Measurements from ENCODE around the gene GLOD4.

GLOD4 gene

DNA sequence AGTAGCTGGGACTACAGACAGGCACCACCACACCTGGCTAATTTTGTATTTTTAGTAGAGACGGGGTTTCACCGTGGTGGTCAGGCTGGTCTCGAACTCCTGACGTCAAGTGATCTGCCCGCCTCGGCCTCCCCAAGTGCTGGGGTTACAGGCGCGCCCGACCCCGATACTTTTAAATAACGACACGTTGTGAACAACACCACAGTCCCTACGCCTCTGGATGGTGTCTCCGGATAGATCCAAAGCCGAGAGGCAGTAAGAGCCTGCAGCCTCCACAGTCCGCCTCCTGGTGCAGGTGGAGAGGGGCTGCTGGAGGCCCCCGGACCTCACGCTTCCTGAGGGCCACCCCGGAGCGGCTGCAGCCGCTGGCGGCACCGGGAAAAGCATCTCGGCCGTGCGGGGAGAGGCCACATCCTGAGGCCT, 50.4 kb downstream of the GLOD4 start:
- no peak for DNase-seq
- Histone ChIP-seq H3K4me1 (ENCODE audit: control insufficient read depth, insufficient read depth, low read length, poor library complexity, severe bottlenecking) (peaks cover 8% of the 10 kb centered on the region), H3K9me3 (ENCODE audit: control insufficient read depth, low read length) (no peaks in the 10 kb centered on the region), H3K27me3 (replicated peaks; ENCODE audit: control insufficient read depth, insufficient read depth, low read length, poor library complexity, severe bottlenecking) (no peaks in the 10 kb centered on the region), H3K27ac (ENCODE audit: insufficient read depth, low read length, poor library complexity, severe bottlenecking) (no peak overlapping the region), H3K36me3 (ENCODE audit: control insufficient read depth, insufficient read depth, low read length) (no peaks in the 10 kb centered on the region), H3K4me3 (ENCODE audit: insufficient read depth, low read depth, low read length, poor library complexity, severe bottlenecking) (peak overlapping the region; percentile 61)

DNA sequence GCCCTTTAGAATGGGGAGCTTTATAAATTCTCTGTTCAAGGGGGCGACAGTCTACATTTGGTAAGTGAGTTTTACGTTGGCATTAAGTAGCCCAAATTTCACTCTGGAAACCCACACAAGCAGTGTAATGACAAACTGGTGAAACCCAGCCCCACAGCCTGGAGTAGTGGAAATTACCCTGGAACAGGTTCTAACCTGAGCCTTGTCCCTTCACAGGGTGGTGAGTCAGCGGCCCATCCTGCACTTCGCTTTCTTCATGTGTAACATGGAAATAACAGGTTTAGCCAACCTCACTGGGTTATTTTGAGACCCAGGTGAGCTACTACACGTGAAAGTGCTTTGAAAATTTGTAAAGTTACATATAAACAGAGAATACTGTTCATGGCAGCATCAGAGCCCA, 53.2 kb downstream of the GLOD4 start:
- Histone ChIP-seq H3K27me3 (replicated peaks; ENCODE audit: control insufficient read depth, insufficient read depth, low read length, poor library complexity, severe bottlenecking) (no peaks in the 10 kb centered on the region), H3K4me1 (ENCODE audit: control insufficient read depth, insufficient read depth, low read length, poor library complexity, severe bottlenecking) (peaks cover 8% of the 10 kb centered on the region), H3K36me3 (ENCODE audit: control insufficient read depth, insufficient read depth, low read length) (no peaks in the 10 kb centered on the region), H3K27ac (ENCODE audit: insufficient read depth, low read length, poor library complexity, severe bottlenecking) (no peak overlapping the region), H3K9me3 (ENCODE audit: control insufficient read depth, low read length) (no peaks in the 10 kb centered on the region), H3K4me3 (ENCODE audit: insufficient read depth, low read depth, low read length, poor library complexity, severe bottlenecking) (no peak overlapping the region)
- no peak for DNase-seq

DNA sequence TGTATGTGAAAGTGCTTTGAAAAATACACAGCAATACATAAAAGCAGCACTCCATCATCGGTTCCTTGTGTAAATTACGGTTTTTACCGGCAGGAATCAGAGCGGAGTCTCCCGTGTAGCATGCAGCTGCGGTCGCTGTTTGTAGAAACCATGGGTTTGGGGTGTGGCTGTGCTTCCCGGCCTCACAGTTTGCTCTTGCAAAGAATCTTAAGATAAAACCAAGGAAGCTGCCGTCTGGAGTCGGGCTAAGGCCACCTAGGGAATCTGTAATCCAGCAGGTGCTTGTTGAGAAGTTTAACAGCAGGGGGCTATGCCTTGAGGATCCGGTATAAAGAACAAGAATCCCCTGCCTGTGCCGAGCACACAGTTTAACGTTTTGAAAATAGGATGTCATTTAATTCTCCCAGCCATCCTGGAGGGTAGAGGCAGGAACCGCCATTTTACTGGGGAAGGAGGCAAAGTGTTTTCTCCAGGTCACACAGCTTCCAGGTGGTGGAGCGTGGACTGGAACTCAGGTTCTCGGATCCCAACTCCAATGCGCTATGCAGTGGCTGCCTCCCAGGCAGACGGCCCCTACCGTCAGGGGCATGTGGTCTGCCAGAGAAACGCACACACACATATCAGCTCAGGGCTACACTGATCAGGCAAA, 55.7 kb downstream of the GLOD4 start:
- H3K27ac ChIP-seq (ENCODE audit: insufficient read depth, low read length, poor library complexity, severe bottlenecking), result no peak overlapping the region
- no peak for DNase-seq
- no peaks in the 10 kb centered on the region for H3K27me3 ChIP-seq (replicated peaks; ENCODE audit: control insufficient read depth, insufficient read depth, low read length, poor library complexity, severe bottlenecking)
- H3K4me1 ChIP-seq (ENCODE audit: control insufficient read depth, insufficient read depth, low read length, poor library complexity, severe bottlenecking), result no peaks in the 10 kb centered on the region
- H3K9me3 ChIP-seq (ENCODE audit: control insufficient read depth, low read length), result no peaks in the 10 kb centered on the region
- H3K4me3 ChIP-seq (ENCODE audit: insufficient read depth, low read depth, low read length, poor library complexity, severe bottlenecking), result no peak overlapping the region
- no peaks in the 10 kb centered on the region for H3K36me3 ChIP-seq (ENCODE audit: control insufficient read depth, insufficient read depth, low read length)

DNA sequence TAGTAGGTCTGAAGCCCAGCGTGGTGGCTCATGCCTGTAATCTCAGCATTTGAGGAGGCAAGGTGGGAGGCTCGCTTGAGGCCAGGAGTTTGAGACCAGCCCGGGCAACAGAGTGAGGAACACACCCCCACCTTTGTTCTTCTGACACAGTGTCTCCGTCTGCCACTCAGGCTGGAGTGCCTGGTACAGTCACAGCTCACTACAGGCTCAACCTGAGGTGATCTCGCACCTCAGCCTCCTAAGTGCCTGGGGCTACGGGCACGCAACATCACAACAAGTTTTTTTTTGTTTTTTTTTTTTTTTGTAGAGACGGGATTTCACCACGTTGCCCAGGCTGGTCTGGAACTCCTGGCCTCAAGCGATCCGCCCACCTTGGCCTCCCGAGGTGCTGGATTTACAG, 56.3 kb downstream of the GLOD4 start:
- no peaks in the 10 kb centered on the region for H3K36me3 ChIP-seq (ENCODE audit: control insufficient read depth, insufficient read depth, low read length)
- no peak for DNase-seq
- no peaks in the 10 kb centered on the region for H3K4me1 ChIP-seq (ENCODE audit: control insufficient read depth, insufficient read depth, low read length, poor library complexity, severe bottlenecking)
- H3K4me3 ChIP-seq (ENCODE audit: insufficient read depth, low read depth, low read length, poor library complexity, severe bottlenecking), result no peak overlapping the region
- no peaks in the 10 kb centered on the region for H3K27me3 ChIP-seq (replicated peaks; ENCODE audit: control insufficient read depth, insufficient read depth, low read length, poor library complexity, severe bottlenecking)
- H3K27ac ChIP-seq (ENCODE audit: insufficient read depth, low read length, poor library complexity, severe bottlenecking), result no peak overlapping the region
- H3K9me3 ChIP-seq (ENCODE audit: control insufficient read depth, low read length), result no peaks in the 10 kb centered on the region

DNA sequence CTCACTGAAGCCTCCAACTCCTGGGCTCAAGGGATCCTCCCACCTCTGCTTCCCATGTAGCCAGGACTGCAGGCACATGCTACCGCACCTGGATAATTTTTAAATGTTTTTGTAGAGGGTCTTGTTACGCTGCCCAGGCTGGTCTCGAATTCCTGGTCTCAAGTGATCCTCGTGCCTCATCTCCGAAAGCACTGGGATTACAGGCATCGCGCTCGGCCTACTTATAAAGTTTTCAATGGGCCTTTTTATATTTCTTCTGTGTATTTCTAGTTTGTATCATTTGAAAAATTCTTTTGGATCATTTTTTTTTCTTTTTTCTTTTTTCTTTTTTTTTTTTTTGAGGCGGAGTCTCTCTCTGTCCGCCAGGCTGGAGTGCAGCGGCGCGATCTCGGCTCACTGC, 57.0 kb downstream of the GLOD4 start:
- H3K9me3 ChIP-seq (ENCODE audit: control insufficient read depth, low read length), result no peaks in the 10 kb centered on the region
- no peak overlapping the region for H3K27ac ChIP-seq (ENCODE audit: insufficient read depth, low read length, poor library complexity, severe bottlenecking)
- no peaks in the 10 kb centered on the region for H3K4me1 ChIP-seq (ENCODE audit: control insufficient read depth, insufficient read depth, low read length, poor library complexity, severe bottlenecking)
- H3K4me3 ChIP-seq (ENCODE audit: insufficient read depth, low read depth, low read length, poor library complexity, severe bottlenecking), result no peak overlapping the region
- no peaks in the 10 kb centered on the region for H3K27me3 ChIP-seq (replicated peaks; ENCODE audit: control insufficient read depth, insufficient read depth, low read length, poor library complexity, severe bottlenecking)
- no peaks in the 10 kb centered on the region for H3K36me3 ChIP-seq (ENCODE audit: control insufficient read depth, insufficient read depth, low read length)
- DNase-seq, result no peak

DNA sequence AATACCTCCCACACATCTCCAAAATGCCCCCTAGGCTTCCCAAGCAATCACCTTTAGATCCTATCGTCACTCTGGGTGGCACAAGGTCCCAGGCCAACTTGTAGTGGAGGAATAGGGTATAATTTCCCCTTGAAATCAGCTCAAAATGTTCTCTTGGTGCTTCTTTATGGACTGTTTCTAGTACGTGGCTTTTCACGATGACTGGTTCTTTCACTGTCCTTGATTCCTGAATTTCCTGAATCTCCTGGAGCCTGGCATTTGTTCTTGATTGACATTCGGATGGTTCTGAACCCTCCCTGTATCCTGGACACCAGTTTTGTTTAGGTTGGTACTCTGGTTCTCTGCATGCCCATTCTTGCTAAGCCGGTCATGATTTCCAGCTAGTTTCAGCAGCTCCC, 60.5 kb downstream of the GLOD4 start:
- Histone ChIP-seq H3K4me3 (ENCODE audit: insufficient read depth, low read depth, low read length, poor library complexity, severe bottlenecking) (no peak overlapping the region), H3K27me3 (replicated peaks; ENCODE audit: control insufficient read depth, insufficient read depth, low read length, poor library complexity, severe bottlenecking) (no peaks in the 10 kb centered on the region), H3K27ac (ENCODE audit: insufficient read depth, low read length, poor library complexity, severe bottlenecking) (no peak overlapping the region), H3K4me1 (ENCODE audit: control insufficient read depth, insufficient read depth, low read length, poor library complexity, severe bottlenecking) (no peaks in the 10 kb centered on the region), H3K36me3 (ENCODE audit: control insufficient read depth, insufficient read depth, low read length) (no peaks in the 10 kb centered on the region), H3K9me3 (ENCODE audit: control insufficient read depth, low read length) (no peaks in the 10 kb centered on the region)
- DNase-seq, result no peak

DNA sequence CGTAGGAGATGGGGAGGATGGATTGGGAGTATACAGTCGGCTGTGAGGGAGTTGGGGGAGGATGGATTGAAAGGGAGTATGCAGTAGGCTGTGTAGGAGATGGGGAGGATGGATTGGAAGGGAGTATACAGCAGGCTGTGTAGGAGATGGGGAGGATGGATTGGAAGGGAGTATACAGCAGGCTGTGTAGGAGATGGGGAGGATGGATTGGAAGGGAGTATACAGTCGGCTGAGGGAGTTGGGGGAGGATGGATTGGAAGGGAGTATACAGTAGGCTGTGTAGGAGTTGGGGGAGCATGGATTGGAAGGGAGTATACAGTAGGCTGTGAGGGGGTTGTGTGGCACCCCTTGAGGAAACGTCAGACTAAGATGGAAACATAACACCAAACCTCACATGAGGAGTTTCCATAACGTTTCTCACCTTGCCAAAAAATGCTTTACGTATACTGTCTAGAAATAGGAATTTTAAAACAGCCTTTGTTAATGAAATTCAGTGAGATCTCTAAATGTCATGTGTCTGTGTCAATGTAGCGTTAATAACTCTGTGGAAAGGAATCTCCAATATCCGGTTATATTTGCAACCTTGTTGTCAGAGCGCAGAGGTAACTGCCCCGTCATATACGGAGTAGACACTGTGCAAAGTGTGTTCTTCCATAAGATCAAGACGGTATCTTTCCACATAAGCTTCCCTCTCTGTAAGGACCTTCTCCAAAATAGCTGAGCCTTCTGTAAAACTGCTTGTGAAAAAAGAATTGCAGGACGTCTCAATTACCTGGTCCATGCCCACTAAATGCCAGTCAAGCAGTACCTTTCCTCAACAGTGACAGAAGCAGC, 61.2 kb downstream of the GLOD4 start:
- no peaks in the 10 kb centered on the region for H3K4me1 ChIP-seq (ENCODE audit: control insufficient read depth, insufficient read depth, low read length, poor library complexity, severe bottlenecking)
- no peaks in the 10 kb centered on the region for H3K36me3 ChIP-seq (ENCODE audit: control insufficient read depth, insufficient read depth, low read length)
- H3K27ac ChIP-seq (ENCODE audit: insufficient read depth, low read length, poor library complexity, severe bottlenecking), result no peak overlapping the region
- DNase-seq, result no peak
- no peaks in the 10 kb centered on the region for H3K9me3 ChIP-seq (ENCODE audit: control insufficient read depth, low read length)
- no peak overlapping the region for H3K4me3 ChIP-seq (ENCODE audit: insufficient read depth, low read depth, low read length, poor library complexity, severe bottlenecking)
- no peaks in the 10 kb centered on the region for H3K27me3 ChIP-seq (replicated peaks; ENCODE audit: control insufficient read depth, insufficient read depth, low read length, poor library complexity, severe bottlenecking)

DNA sequence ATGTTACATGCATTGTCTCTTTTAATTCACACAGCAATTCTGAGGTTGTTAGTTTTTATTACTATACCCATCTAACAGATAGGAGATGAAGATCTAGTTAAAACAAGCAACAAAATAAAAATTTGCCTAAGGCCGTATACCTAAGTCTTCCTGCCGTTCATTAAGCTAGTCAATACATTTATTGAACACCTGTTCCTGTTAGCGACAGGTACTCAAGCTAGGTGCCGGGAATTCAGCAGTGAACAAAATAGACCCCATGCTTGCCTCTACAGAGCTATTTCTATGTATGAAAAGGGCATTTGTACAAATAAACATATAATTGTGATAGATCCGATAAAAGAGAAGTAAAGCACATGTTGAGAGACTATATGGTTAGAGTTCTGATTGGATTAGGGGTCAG, 64.0 kb downstream of the GLOD4 start:
- no peaks in the 10 kb centered on the region for H3K9me3 ChIP-seq (ENCODE audit: control insufficient read depth, low read length)
- H3K36me3 ChIP-seq (ENCODE audit: control insufficient read depth, insufficient read depth, low read length), result no peaks in the 10 kb centered on the region
- H3K4me3 ChIP-seq (ENCODE audit: insufficient read depth, low read depth, low read length, poor library complexity, severe bottlenecking), result no peak overlapping the region
- no peak overlapping the region for H3K27ac ChIP-seq (ENCODE audit: insufficient read depth, low read length, poor library complexity, severe bottlenecking)
- peaks cover 3% of the 10 kb centered on the region for H3K4me1 ChIP-seq (ENCODE audit: control insufficient read depth, insufficient read depth, low read length, poor library complexity, severe bottlenecking)
- DNase-seq, result no peak
- H3K27me3 ChIP-seq (replicated peaks; ENCODE audit: control insufficient read depth, insufficient read depth, low read length, poor library complexity, severe bottlenecking), result no peaks in the 10 kb centered on the region
